Measurements from ENCODE around the gene EYA4.
"Not testable (repeated sequence)": the region's sequence is repeated elsewhere in the genome, so short reads cannot be mapped to it uniquely, and the experiment has no call there.

EYA4 gene

GRCh38 chr6:133541040-133541439, 299.9 kb downstream of the EYA4 start:
- DNase-seq: no peak

- no peak for DNase-seq
These were observed 301.1 kb downstream of the EYA4 start for GRCh38 chr6:133542056-133542821.

- no peak for DNase-seq
These were observed 303.3 kb downstream of the EYA4 start for GRCh38 chr6:133544419-133544818.

GRCh38 chr6:133546098-133546497, 304.9 kb downstream of the EYA4 start:
- DNase-seq: peak; percentile 9

- no peak for DNase-seq
These were observed 306.0 kb downstream of the EYA4 start for GRCh38 chr6:133547136-133547535.

GRCh38 chr6:133548423-133549159, 307.4 kb downstream of the EYA4 start:
- no peak for DNase-seq

- no peak for DNase-seq
These were observed 308.2 kb downstream of the EYA4 start for GRCh38 chr6:133549371-133549801.

- DNase-seq: no peak
These were observed 308.9 kb downstream of the EYA4 start for GRCh38 chr6:133550026-133550425.

- DNase-seq: no peak
These were observed 310.3 kb downstream of the EYA4 start for GRCh38 chr6:133551436-133551835.

GRCh38 chr6:133551847-133552341, 310.7 kb downstream of the EYA4 start:
- DNase-seq: no peak

- peak; percentile 59 for DNase-seq
These were observed 312.5 kb downstream of the EYA4 start for GRCh38 chr6:133553652-133554051.

GRCh38 chr6:133554121-133554520, 313.0 kb downstream of the EYA4 start:
- not testable (repeated sequence) for DNase-seq

- no peak for DNase-seq
These were observed 314.5 kb downstream of the EYA4 start for GRCh38 chr6:133555685-133556084.

- no peak for DNase-seq
These were observed 318.8 kb downstream of the EYA4 start for GRCh38 chr6:133559926-133560325.

- DNase-seq: no peak
These were observed 326.5 kb downstream of the EYA4 start for GRCh38 chr6:133567636-133568035.

GRCh38 chr6:133568970-133569889, 328.1 kb downstream of the EYA4 start:
- peak; percentile 60 for DNase-seq

GRCh38 chr6:133571681-133572080, 330.5 kb downstream of the EYA4 start:
- no peak for DNase-seq

GRCh38 chr6:133577851-133578250, 336.7 kb downstream of the EYA4 start:
- no peak for DNase-seq

All from NCI-H1694 (cell line).